HG03108 (cell line): Measurements from ENCODE around the gene FBXO48.

Experiments used
- ATAC-seq: cut with Tn5 transposase; IDR thresholded peaks from one replicate; pipeline ENCODE4 v1.9.1; 2021; ENCODE audit warnings: moderate library complexity; ENCODE audit not compliant: unreplicated experiment

FBXO48 gene

GRCh38 chr2:68414876-68415275 is 52.2 kb downstream of the FBXO48 start:
- ATAC-seq, result no peak

GRCh38 chr2:68414452-68414851 is 52.6 kb downstream of the FBXO48 start:
- ATAC-seq, result no peak

DNA sequence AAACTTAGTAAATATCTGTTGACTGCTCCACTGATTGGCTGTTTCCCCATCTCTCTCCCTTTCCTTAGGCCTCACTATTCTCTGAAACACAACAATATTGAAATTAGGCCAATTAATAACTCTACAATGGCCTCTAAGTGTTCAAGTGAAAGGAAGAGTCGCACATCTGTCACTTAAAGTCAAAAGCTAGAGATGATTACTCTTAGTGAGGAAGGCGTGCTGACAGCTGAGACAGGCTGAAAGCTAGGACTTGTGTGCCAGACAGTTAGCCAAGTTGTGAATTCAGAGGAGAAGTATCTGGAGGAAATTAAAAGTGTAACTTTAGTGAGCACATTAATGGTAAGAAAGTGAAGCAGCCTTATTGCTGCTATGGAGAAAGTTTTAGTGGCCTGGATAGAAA is 53.6 kb downstream of the FBXO48 start:
- ATAC-seq, result no peak

DNA sequence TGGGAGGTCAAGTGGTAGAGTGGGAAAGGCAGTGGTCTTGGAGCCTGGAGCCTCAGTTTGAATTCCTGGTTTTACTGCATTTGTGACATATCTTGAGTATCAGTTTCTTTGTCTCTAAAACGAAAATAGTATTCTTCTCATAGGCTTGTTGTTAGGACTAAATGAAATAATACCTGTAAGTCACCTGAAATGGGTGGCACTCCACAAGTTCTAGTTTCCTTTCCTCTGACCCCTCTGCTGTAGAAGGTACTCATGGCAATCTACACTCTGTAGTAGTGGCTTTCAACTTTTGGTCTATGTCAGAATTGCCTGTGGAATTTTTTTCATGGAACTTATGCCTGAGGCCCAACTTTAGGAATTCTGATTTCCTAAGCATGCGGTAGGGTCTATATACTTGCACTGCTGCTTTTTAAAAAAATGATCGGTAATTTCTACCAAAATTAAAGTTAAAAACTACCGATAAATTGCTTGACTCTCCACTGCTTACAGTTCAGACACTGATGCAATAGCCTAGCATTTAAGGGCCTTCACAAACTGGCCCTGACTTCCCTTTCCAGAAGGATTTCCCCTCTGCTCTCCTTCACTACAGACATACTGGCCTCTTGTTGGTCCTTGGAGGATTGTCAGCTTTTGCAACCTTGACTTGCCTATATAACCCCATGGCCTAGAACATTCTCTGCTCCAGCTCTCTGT is 54.8 kb downstream of the FBXO48 start:
- peak; percentile 30 for ATAC-seq

DNA sequence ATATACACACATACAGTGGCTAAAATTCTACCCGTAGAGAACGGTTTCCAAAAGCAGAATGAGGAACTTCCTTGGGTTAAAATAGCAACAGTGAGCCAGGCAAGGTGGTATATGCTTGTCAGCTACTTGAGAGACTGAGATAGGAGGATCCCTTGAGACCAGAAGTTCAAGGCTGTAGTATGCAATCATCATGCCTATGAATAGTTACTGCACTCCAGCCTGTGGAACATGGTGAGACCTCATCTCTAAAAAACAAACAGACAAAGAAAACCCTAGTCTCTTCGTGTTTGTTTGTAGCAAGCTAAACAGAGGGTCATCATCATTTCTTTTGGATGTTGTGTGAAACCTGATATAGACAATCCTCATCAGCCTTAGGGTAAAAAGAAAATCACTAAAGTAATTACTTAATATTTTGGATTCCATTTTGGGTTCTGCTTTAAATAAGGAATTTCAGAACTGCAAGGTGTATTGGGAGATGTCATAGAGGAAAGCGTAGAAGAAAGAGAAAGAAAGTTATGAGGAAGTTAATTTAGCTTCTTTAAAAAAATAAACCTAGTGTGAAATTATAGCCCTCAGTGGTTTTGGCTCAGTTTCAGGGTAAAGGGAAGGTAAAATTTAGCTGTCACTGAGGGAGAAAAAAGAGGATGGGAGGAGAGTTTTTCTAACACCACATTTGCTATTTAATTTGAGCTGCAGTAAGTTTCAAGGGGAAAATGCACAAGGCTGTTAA is 55.5 kb downstream of the FBXO48 start:
- ATAC-seq, result peak; percentile 87
